ENCODE measurements around the gene NXPE3. TPM values are rescaled to one million over a fixed set of nuclear protein-coding genes. Genes with fewer than 3 reads are reported as not detected.

NXPE3 gene
- total and polyA plus RNA-seq, 10 of the 15 experiments (the other 5 are each of a cell fraction or from before 2014, with no cell fraction given), result 2.0 to 8.7 (median 5.2) TPM

DNA sequence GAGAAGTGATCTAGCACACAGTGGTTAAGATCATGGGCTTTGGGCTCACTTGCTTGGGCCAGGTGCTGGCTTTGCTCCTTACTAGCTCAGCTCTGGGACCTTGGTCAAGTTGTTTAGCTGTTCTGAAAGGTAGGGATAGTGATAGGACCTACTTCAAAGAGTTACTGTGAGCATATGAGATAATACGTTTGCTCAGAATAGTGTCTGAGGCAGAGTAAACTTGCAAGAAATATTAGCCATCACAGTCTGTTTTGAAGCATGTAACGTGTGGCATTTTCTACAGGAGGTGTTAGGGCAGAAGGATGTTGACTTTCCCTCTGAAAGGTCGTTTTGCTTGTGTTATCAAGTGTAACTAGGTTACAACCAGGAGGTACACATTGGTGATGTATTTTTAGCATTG lies 35.8 kb downstream of the NXPE3 start:
- Histone ChIP-seq H3K4me2 (ENCODE audit: control insufficient read depth, insufficient read depth) (no peak overlapping the region), H2AFZ (ENCODE audit: control insufficient read depth, low read depth, low read length) (no peak overlapping the region), H4K20me1 (ENCODE audit: control insufficient read depth, insufficient read depth) (no peaks in the 10 kb centered on the region), H3K9me3 (replicated peaks; ENCODE audit: control insufficient read depth, insufficient read depth, low read length) (peaks cover 2% of the 10 kb centered on the region; the same call in 1 of the 3 replicates), H3K9ac (ENCODE audit: control insufficient read depth, insufficient read depth, low read length) (no peak overlapping the region), H3K4me1 (ENCODE audit: control insufficient read depth, insufficient read depth, low read length) (peaks cover 27% of the 10 kb centered on the region), H3K27ac (ENCODE audit: control insufficient read depth, insufficient read depth) (no peak overlapping the region), H3K36me3 (ENCODE audit: control insufficient read depth in 2 of 2, insufficient read depth in 2 of 2, low read length in 1 of 2) (peaks cover 0 to 5% of the 10 kb centered on the region in 2 experiments; a peak in 1 of 4 replicates), H3K27me3 (replicated peaks in 1 of 2; ENCODE audit: control insufficient read depth in 2 of 2, insufficient read depth in 2 of 2, low read length in 1 of 2) (no peaks in the 10 kb centered on the region), H3K79me2 (ENCODE audit: control insufficient read depth, insufficient read depth, low read length) (no peaks in the 10 kb centered on the region), H3K4me3 (no peak overlapping the region)
- in situ Hi-C loops (cut with MboI) (loop anchor here (5.0 kb wide), 2 partner anchors 412 to 717 kb away; no protein-coding TSS in a partner anchor), intact Hi-C loops (cut with micrococcal nuclease; ENCODE audit: unreplicated experiment) (loop anchor here (5.0 kb wide), 2 partner anchors 122 to 222 kb away; no protein-coding TSS in a partner anchor)
- DNase-seq (ENCODE audit: low read depth, low spot score) (no peak), FAIRE-seq (no peak), ATAC-seq (peak; percentile 51)
- ChIA-PET POLR2A (interaction anchor here (0.7 to 1.9 kb wide), 6 partner anchors 10 to 410 kb away, joined by 3 to 15 read pairs (median 3); partner anchors contain the start of gene CEP97), RAD21 (ENCODE audit: unreplicated experiment) (interaction anchor here (0.8 to 15.9 kb wide), 35 partner anchors 9 to 721 kb away, joined by 3 to 659 read pairs (median 5); partner anchors contain the start of genes CEP97 and NFKBIZ), CTCF (interaction anchor here (0.6 to 15.9 kb wide), 48 partner anchors 9 to 722 kb away, joined by 3 to 1057 read pairs (median 5); partner anchors contain the start of genes CEP97 and NFKBIZ), SMC1A (ENCODE audit: uncharacterized antibody, unreplicated experiment) (interaction anchor here (0.8 to 19.7 kb wide), 41 partner anchors 10 to 722 kb away, joined by 3 to 949 read pairs (median 5); partner anchors contain the start of gene NFKBIZ)
- no TSS peak for BruUV-seq (replicated peaks)
- WGBS (ENCODE audit: insufficient coverage, insufficient replicate concordance, low lambda C conversion rate, missing lambda C conversion rate), result 62% methylated on average over 3 of the region's 3 CpGs
- TF ChIP-seq ATF7 (IDR thresholded peaks at IDR 0.05; ENCODE audit: low read depth), result 0 out of 2 replicates have a peak, but pooled peaks have one; percentile 13
- 0 out of 2 replicates have a peak, but pooled peaks have one; percentile 9 for TF ChIP-seq RUNX3 (IDR thresholded peaks at IDR 0.05; ENCODE audit: low read length)
- TF ChIP-seq NFXL1 (IDR thresholded peaks at IDR 0.05; ENCODE audit: borderline replicate concordance), result no peak

DNA sequence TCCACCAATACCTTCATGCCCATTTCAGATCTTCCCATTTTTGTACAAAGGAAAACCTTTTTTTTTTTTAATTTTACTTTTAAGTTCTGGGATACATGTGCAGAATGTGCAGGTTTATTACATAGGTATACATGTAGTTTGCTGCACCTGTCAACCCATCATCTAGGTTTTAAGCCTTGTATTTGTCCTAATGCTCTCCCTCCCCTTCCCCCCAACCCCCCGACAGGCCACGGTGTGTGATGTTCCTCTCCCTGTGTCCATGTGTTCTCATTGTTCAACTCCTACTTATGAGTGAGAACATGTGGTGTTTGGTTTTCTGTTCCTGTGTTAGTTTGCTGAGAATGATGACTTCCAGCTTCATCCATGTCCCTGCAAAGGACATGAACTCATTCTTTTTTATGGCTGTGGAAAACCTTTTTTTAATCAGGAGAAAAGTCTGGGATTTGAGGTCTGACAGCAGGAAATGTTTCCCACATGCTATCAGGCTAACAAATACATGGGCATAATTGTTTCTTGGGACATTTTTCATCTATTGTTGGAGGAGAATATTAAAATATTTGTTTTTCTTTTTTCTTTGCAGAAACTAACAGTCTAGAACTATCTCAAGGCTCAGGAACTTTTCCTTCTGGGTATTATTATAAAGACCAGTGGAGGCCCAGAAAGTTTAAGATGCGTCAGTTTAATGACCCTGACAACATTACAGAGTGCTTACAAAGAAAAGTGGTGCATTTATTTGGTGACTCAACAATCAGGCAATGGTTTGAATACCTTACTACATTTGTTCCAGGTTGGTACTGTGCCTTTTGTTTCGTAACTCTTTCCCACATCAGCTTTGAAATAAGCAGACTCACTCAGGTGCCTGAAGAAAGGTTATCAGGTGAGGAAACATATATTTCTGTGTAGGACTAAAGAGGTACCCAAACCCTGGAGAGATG lies 37.5 kb downstream of the NXPE3 start:
- no peak overlapping the region for H3K4me3 ChIP-seq
- no peaks in the 10 kb centered on the region for H3K27me3 ChIP-seq (replicated peaks in 1 of 2; ENCODE audit: control insufficient read depth in 2 of 2, insufficient read depth in 2 of 2, low read length in 1 of 2)
- H3K36me3 ChIP-seq (ENCODE audit: control insufficient read depth in 2 of 2, insufficient read depth in 2 of 2, low read length in 1 of 2), result peaks cover 1 to 5% of the 10 kb centered on the region in 2 experiments
- intact Hi-C loops (cut with micrococcal nuclease; ENCODE audit: unreplicated experiment) (no loop called here), in situ Hi-C loops (cut with MboI) (no loop called here)
- H3K4me1 ChIP-seq (ENCODE audit: control insufficient read depth, insufficient read depth, low read length), result peaks cover 29% of the 10 kb centered on the region
- H3K9ac ChIP-seq (ENCODE audit: control insufficient read depth, insufficient read depth, low read length), result no peak overlapping the region
- 92% methylated on average over 4 of the region's 4 CpGs for WGBS (ENCODE audit: insufficient coverage, insufficient replicate concordance, low lambda C conversion rate, missing lambda C conversion rate)
- no peaks in the 10 kb centered on the region for H3K79me2 ChIP-seq (ENCODE audit: control insufficient read depth, insufficient read depth, low read length)
- ChIA-PET CTCF (interaction anchor here (0.9 to 4.0 kb wide), 8 partner anchors 10 to 412 kb away, joined by 3 to 76 read pairs (median 8); no protein-coding TSS in a partner anchor), POLR2A (interaction anchor here (1.4 to 2.8 kb wide), 2 partner anchors 11 to 15 kb away, joined by 6 to 16 read pairs; no protein-coding TSS in a partner anchor), RAD21 (ENCODE audit: unreplicated experiment) (interaction anchor here (0.7 to 3.6 kb wide), 14 partner anchors 11 to 412 kb away, joined by 3 to 58 read pairs (median 8); partner anchors contain the start of gene NFKBIZ), SMC1A (ENCODE audit: uncharacterized antibody, unreplicated experiment) (interaction anchor here (0.8 to 19.7 kb wide), 12 partner anchors 8 to 409 kb away, joined by 3 to 949 read pairs (median 8); no protein-coding TSS in a partner anchor)
- ATAC-seq (no peak), FAIRE-seq (no peak), DNase-seq (ENCODE audit: low read depth, low spot score) (no peak)
- no peak overlapping the region for H3K27ac ChIP-seq (ENCODE audit: control insufficient read depth, insufficient read depth)
- no peaks in the 10 kb centered on the region for H4K20me1 ChIP-seq (ENCODE audit: control insufficient read depth, insufficient read depth)
- H2AFZ ChIP-seq (ENCODE audit: control insufficient read depth, low read depth, low read length), result no peak overlapping the region
- TF ChIP-seq, protein P1, sequence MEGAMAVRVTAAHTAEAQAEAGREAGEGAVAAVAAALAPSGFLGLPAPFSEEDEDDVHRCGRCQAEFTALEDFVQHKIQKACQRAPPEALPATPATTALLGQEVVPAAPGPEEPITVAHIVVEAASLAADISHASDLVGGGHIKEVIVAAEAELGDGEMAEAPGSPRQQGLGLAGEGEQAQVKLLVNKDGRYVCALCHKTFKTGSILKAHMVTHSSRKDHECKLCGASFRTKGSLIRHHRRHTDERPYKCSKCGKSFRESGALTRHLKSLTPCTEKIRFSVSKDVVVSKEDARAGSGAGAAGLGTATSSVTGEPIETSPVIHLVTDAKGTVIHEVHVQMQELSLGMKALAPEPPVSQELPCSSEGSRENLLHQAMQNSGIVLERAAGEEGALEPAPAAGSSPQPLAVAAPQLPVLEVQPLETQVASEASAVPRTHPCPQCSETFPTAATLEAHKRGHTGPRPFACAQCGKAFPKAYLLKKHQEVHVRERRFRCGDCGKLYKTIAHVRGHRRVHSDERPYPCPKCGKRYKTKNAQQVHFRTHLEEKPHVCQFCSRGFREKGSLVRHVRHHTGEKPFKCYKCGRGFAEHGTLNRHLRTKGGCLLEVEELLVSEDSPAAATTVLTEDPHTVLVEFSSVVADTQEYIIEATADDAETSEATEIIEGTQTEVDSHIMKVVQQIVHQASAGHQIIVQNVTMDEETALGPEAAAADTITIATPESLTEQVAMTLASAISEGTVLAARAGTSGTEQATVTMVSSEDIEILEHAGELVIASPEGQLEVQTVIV (IDR thresholded peaks at IDR 0.05; ENCODE audit: borderline replicate concordance, partially characterized antibody), result no peak
- no peak overlapping the region for H3K4me2 ChIP-seq (ENCODE audit: control insufficient read depth, insufficient read depth)
- peaks cover 5% of the 10 kb centered on the region; the same call in 2 of the 3 replicates for H3K9me3 ChIP-seq (replicated peaks; ENCODE audit: control insufficient read depth, insufficient read depth, low read length)
- BruUV-seq (replicated peaks), result no TSS peak
